ENCODE data around the gene HOXC9. TPM values are rescaled to one million over a fixed set of nuclear protein-coding genes. Genes with fewer than 3 reads are reported as not detected.

Gene HOXC9
- total RNA-seq, 1 experiment from 2014 or later = not detected

- no peak overlapping the region for H2AFZ ChIP-seq (ENCODE audit: low read length)
- no peaks in the 10 kb centered on the region for H3K4me1 ChIP-seq (ENCODE audit: insufficient read depth, low read length)
- no peak overlapping the region for H4K91ac ChIP-seq (ENCODE audit: insufficient read length, low read depth, low read length)
- TF ChIP-seq CTCF (conservative IDR thresholded peaks at IDR 0.05) = no peak
- H2BK120ac ChIP-seq (ENCODE audit: low read depth, low read length, poor library complexity, severe bottlenecking) = no peak overlapping the region
- no peak overlapping the region for H4K8ac ChIP-seq (replicated peaks; ENCODE audit: insufficient read length, low read depth, low read length)
- no peaks in the 10 kb centered on the region for H4K20me1 ChIP-seq (ENCODE audit: control insufficient read depth, insufficient read depth, insufficient read length)
- no peak for DNase-seq
- Mint-ChIP-seq H3K27ac (no peak overlapping the region), H3K27me3 (ENCODE audit: low read depth) (peaks cover 100% of the 10 kb centered on the region), H3K9me3 (peaks cover 2 to 15% of the 10 kb centered on the region in 2 experiments; a peak in 3 of 5 replicates), H3K36me3 (ENCODE audit: insufficient read depth in 1 of 3, low read depth in 3 of 3) (no peaks in the 10 kb centered on the region), H3K4me3 (peak overlapping the region in 1 of 2 experiments; percentile 8; a peak in 1 of 5 replicates), H3K4me1 (peaks cover 11 to 62% of the 10 kb centered on the region in 2 experiments)
- H3K23ac ChIP-seq (ENCODE audit: insufficient read length, low read depth, low read length) = no peak overlapping the region
- H3K14ac ChIP-seq (ENCODE audit: insufficient read depth, low read length) = no peak overlapping the region
- H3K79me2 ChIP-seq (ENCODE audit: insufficient read depth, low read length) = no peaks in the 10 kb centered on the region
- no peaks in the 10 kb centered on the region for H3K79me1 ChIP-seq (ENCODE audit: insufficient read depth, low read depth, low read length, poor library complexity, severe bottlenecking)
- no peak overlapping the region for H2BK15ac ChIP-seq (ENCODE audit: low read depth, low read length)
- no peak overlapping the region for H2BK5ac ChIP-seq (ENCODE audit: insufficient read length, low read length)
- H3K4me2 ChIP-seq (ENCODE audit: insufficient read depth, insufficient read length, low read length) = no peak overlapping the region
- H4K5ac ChIP-seq (ENCODE audit: insufficient read length, low read depth, low read length) = no peak overlapping the region
- H3K27me3 ChIP-seq (ENCODE audit: insufficient read depth, low read length) = peaks cover 95% of the 10 kb centered on the region
- no peak overlapping the region for H3T11ph ChIP-seq (ENCODE audit: low read length)
- H2BK20ac ChIP-seq (ENCODE audit: low read depth, low read length, poor library complexity, severe bottlenecking) = no peak overlapping the region
- WGBS (ENCODE audit: extremely low coverage, insufficient read length, low lambda C conversion rate) = no CpG with 5 or more reads among the region's 24 CpGs
- H2BK12ac ChIP-seq (ENCODE audit: insufficient read length, low read depth, low read length) = no peak overlapping the region
- H3K56ac ChIP-seq (ENCODE audit: insufficient read length, low read depth, low read length) = no peak overlapping the region
- H3K9me3 ChIP-seq (ENCODE audit: control insufficient read depth, low read depth, low read length) = no peaks in the 10 kb centered on the region
- H3K9ac ChIP-seq (ENCODE audit: extremely low read depth, insufficient read length, low read length) = no peak overlapping the region
- no peak overlapping the region for H3K18ac ChIP-seq (ENCODE audit: insufficient read length, low read depth, low read length)
- H3K27ac ChIP-seq (ENCODE audit: insufficient read length, low read depth, low read length) = no peak overlapping the region
- no peak overlapping the region for H2AK5ac ChIP-seq (ENCODE audit: insufficient read length, low read length)
- H3K23me2 ChIP-seq (ENCODE audit: insufficient read length, low read depth, low read length, poor library complexity, severe bottlenecking) = peaks cover 4% of the 10 kb centered on the region
- H3K4ac ChIP-seq (ENCODE audit: low read depth, low read length) = no peak overlapping the region
These were observed 52.0 kb downstream of the HOXC9 start for GRCh38 chr12:54051874-54052437.
